ENCODE results near the gene DVL2. TPM values are rescaled to one million over a fixed set of nuclear protein-coding genes. Genes with fewer than 3 reads are reported as not detected.

Gene DVL2
- total RNA-seq, 1 experiment from 2014 or later = 41.3 TPM

GRCh38 chr17:7233701-7234082, 625 bp downstream of the DVL2 start:
- no TSS peak for BruUV-seq (replicated peaks)
- Histone ChIP-seq H3K4me1 (no peaks in the 10 kb centered on the region), H3K36me3 (ENCODE audit: control insufficient read depth, insufficient read depth, low read length) (no peaks in the 10 kb centered on the region; the same call in none of the 2 replicates), H3K9me3 (no peaks in the 10 kb centered on the region), H3K4me3 (ENCODE audit: low read depth, low read length) (peak overlapping the region; percentile 65), H3K27me3 (replicated peaks; ENCODE audit: control insufficient read depth, insufficient read depth, low read length) (no peaks in the 10 kb centered on the region)
- no peak for DNase-seq
- peaks cover 13% of the 10 kb centered on the region for H3K4me1 Mint-ChIP-seq (ENCODE audit: low read depth, unreplicated experiment)
- no peak for TF ChIP-seq CTCF (IDR thresholded peaks at IDR 0.05; ENCODE audit: insufficient read depth in 1 of 2, low read depth in 1 of 2, low read length in 1 of 2, severe bottlenecking in 1 of 2, unreplicated experiment in 1 of 2)
- no peaks in the 10 kb centered on the region for H3K27me3 Mint-ChIP-seq (ENCODE audit: insufficient read depth, unreplicated experiment)
- intact Hi-C loops (cut with micrococcal nuclease; ENCODE audit: unreplicated experiment) = no loop called here
- H3K27ac Mint-ChIP-seq (ENCODE audit: unreplicated experiment) = peak overlapping the region; percentile 85
- peak overlapping the region; percentile 93 for H3K4me3 Mint-ChIP-seq (ENCODE audit: unreplicated experiment)
- H3K9me3 Mint-ChIP-seq (ENCODE audit: unreplicated experiment) = no peaks in the 10 kb centered on the region
- POLR2A ChIA-PET = interaction anchor here (0.6 to 1.2 kb wide), 2 partner anchors 14 to 1904 kb away, joined by 4 to 6 read pairs; partner anchors contain the start of genes ACADVL and DLG4
- CTCF ChIA-PET = interaction anchor here (0.9 kb wide), 1 partner anchor 13 kb away, joined by 3 read pairs; no protein-coding TSS in a partner anchor
- H3K36me3 Mint-ChIP-seq (ENCODE audit: insufficient read depth, unreplicated experiment) = peaks cover 72% of the 10 kb centered on the region

- Mint-ChIP-seq H3K27me3 (ENCODE audit: insufficient read depth, unreplicated experiment) (no peaks in the 10 kb centered on the region), H3K36me3 (ENCODE audit: insufficient read depth, unreplicated experiment) (peaks cover 70% of the 10 kb centered on the region), H3K9me3 (ENCODE audit: unreplicated experiment) (no peaks in the 10 kb centered on the region), H3K27ac (ENCODE audit: unreplicated experiment) (no peak overlapping the region), H3K4me3 (ENCODE audit: unreplicated experiment) (peak overlapping the region; percentile 10), H3K4me1 (ENCODE audit: low read depth, unreplicated experiment) (peaks cover 11% of the 10 kb centered on the region)
- ChIA-PET CTCF (no interaction called here), POLR2A (no interaction called here)
- intact Hi-C loops (cut with micrococcal nuclease; ENCODE audit: unreplicated experiment) = no loop called here
- DNase-seq = no peak
- no peak for TF ChIP-seq CTCF (IDR thresholded peaks at IDR 0.05; ENCODE audit: insufficient read depth in 1 of 2, low read depth in 1 of 2, low read length in 1 of 2, severe bottlenecking in 1 of 2, unreplicated experiment in 1 of 2)
- no peak overlapping the region; the same call in 1 of the 2 replicates for H3K4me3 ChIP-seq (ENCODE audit: low read depth, low read length)
- H3K4me1 ChIP-seq = no peaks in the 10 kb centered on the region
- no peaks in the 10 kb centered on the region for H3K27me3 ChIP-seq (replicated peaks; ENCODE audit: control insufficient read depth, insufficient read depth, low read length)
- H3K36me3 ChIP-seq (ENCODE audit: control insufficient read depth, insufficient read depth, low read length) = no peaks in the 10 kb centered on the region; the same call in none of the 2 replicates
- TSS peak; percentile 32 for BruUV-seq (replicated peaks)
- H3K9me3 ChIP-seq = no peaks in the 10 kb centered on the region
Measured at GRCh38 chr17:7232114-7232513, 2.2 kb downstream of the DVL2 start.

GRCh38 chr17:7229504-7229903, 4.8 kb downstream of the DVL2 start:
- Mint-ChIP-seq H3K27me3 (ENCODE audit: insufficient read depth, unreplicated experiment) (no peaks in the 10 kb centered on the region), H3K4me1 (ENCODE audit: low read depth, unreplicated experiment) (peaks cover 6% of the 10 kb centered on the region), H3K9me3 (ENCODE audit: unreplicated experiment) (no peaks in the 10 kb centered on the region), H3K36me3 (ENCODE audit: insufficient read depth, unreplicated experiment) (peaks cover 49% of the 10 kb centered on the region), H3K4me3 (ENCODE audit: unreplicated experiment) (no peak overlapping the region), H3K27ac (ENCODE audit: unreplicated experiment) (no peak overlapping the region)
- intact Hi-C loops (cut with micrococcal nuclease; ENCODE audit: unreplicated experiment) = no loop called here
- Histone ChIP-seq H3K4me3 (ENCODE audit: low read depth, low read length) (no peak overlapping the region), H3K4me1 (no peaks in the 10 kb centered on the region), H3K36me3 (ENCODE audit: control insufficient read depth, insufficient read depth, low read length) (no peaks in the 10 kb centered on the region; the same call in 1 of the 2 replicates), H3K27me3 (replicated peaks; ENCODE audit: control insufficient read depth, insufficient read depth, low read length) (no peaks in the 10 kb centered on the region), H3K9me3 (no peaks in the 10 kb centered on the region)
- no peak for DNase-seq
- CTCF ChIA-PET = interaction anchor here (0.5 kb wide), 1 partner anchor 19 kb away, joined by 3 read pairs; no protein-coding TSS in a partner anchor
- no TSS peak for BruUV-seq (replicated peaks)
- POLR2A ChIA-PET = no interaction called here
- no peak for TF ChIP-seq CTCF (IDR thresholded peaks at IDR 0.05; ENCODE audit: insufficient read depth in 1 of 2, low read depth in 1 of 2, low read length in 1 of 2, severe bottlenecking in 1 of 2, unreplicated experiment in 1 of 2)

Data from Caco-2 (cell line).